HG03354 (cell line): ENCODE results near the gene DCTN5.
A peak's percentile ranks its signal among the peaks of the same experiment; 100 is the strongest.
"Not testable (repeated sequence)": the region's sequence is repeated elsewhere in the genome, so short reads cannot be mapped to it uniquely, and the experiment has no call there.

Experiments used
- ATAC-seq: cut with Tn5 transposase; IDR thresholded peaks from one replicate; pipeline ENCODE4 v1.9.1; 2021; ENCODE audit warnings: mild to moderate bottlenecking; ENCODE audit not compliant: unreplicated experiment, poor library complexity, severe bottlenecking

Gene DCTN5

DNA sequence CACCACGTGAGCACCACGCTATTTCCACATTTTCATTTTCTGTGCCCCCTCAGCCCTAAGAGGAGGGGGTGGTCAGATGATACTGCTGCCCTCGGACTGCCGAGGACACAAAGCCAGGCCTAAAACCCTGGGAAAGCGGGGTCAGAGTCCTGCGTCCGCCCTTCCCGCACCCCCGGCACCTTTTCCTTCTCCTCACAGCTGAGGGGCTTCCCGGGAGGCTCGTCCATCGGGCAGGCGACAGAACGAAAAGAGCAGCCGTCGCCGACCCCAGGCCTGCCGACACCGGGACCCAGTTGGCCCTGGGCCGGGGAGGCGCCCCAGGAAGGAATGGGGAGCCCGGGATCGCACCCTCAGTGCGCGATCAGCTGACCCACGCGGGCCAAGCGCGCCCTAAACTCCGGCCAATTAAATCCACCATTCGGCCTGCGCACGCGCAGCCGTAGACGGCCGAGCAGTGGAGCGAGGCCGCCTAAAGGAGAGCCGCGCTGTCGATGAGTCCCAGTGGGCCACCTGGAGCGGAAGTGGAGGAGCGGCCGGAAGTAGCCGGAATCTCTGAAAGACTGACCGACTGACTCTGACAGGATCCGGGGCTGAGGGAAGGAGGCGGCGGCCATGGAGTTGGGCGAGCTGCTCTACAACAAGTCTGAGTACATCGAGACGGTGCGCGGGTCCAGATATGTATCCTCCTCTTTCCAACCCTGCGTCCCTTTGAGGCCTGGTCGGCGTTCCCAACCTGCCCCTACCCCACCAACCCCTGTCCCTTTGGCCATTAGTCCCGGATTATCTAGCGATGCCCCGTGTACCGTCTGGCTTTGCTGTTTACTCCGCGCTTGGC, at the start of gene DCTN5, which contains the start of gene PALB2:
DCTN5 (plus strand) TSS at position 536 of the 835 bp plus-strand sequence; CDS start at position 613, 77 bp downstream.
PALB2 (minus strand) TSS at position 380 of the 835 bp plus-strand sequence; CDS start at position 227, 153 bp downstream.
- peak; percentile 96 for ATAC-seq

DNA sequence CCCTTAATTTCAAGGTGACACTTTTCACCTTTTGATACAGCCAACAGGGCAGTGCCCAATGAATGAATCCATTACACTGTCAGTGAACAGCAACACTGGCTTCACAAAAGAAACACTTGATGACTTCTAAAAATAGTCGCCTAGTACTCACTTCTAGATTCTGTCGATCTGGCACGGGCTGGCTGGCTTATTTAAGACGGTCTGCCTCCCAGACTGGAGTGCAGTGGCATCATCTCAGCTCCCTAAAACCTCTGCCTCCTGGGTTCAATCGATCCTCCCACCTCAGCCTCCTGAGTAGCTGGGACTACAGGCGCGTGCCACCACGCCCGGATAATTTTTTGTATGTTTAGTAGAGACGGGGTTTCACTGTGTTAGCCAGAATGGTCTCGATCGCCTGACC, 47.1 kb upstream of the DCTN5 start:
- no peak for ATAC-seq

DNA sequence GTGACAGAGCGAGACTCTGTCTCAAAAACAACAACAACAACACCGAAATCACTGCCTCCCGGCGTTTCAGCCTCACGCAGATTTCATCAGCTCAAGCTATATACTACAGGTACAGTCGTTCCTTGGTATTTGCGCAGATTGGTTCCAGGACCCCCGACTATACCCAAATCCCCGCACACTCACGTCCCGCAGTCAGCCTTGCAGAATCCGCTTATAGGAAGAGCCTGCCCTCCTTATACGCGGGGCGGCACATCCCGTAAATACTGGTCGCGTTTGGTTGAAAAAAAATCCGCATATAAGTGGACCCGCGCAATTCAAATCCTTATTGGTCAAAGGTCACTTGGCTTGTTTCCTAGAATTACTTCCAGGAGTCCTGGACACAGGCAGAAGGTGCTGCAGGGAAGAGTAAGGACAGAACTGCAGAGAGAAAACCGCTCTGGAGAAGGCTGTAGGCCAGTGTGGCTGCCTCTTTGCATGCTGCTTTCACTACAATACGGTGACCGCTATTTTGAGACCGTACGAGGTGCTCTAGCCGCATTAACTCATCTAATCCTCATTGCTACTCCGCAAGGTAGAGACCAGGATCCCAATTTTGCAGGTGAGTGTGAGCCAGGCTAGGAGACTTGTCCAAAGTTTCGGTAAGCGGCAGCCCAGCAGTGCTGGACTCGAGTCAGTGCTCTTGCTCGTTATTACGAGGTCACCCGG, 45.9 kb upstream of the DCTN5 start:
- ATAC-seq, result peak; percentile 16

DNA sequence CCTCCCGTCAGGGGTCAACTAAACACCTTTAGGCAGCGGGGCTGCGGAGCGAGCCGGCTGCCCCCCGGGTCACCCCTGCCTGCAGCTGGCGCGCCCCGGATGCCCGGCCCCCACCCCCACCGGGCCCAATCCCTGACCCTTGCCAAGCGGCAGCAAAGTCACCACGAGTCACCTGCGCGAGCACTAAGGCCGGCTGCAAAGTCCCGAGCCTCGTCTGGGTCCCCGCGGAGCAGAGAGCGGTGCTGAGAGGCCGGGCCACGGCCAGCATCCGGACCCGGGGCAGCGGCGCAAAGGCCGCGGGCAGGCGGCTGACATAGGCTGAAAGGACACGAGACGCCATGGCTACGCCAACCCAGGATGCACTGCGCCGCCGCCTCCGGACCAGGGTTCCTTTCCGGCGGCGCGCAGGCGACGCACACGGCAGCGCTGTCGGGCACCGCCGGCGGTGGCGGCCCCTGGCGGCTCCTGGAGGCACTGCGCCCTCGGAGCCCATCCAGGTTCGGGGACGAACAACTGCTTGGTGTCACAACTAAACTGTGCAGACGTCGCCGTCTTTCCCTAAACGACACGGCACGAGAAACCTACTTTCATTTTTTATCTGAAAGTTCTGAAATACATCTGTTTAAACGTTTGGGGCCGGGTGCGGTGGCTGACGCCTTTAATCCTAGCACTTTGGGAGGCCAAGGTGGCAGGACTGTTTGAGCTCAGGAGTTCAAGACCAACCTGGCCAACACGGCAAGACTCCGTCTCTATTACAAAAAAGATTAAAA, 45.1 kb upstream of the DCTN5 start, which contains the start of gene NDUFAB1:
NDUFAB1 (minus strand) TSS at position 366 of the 770 bp plus-strand sequence; CDS start at position 340, 26 bp downstream.
- peak; percentile 93 for ATAC-seq

DNA sequence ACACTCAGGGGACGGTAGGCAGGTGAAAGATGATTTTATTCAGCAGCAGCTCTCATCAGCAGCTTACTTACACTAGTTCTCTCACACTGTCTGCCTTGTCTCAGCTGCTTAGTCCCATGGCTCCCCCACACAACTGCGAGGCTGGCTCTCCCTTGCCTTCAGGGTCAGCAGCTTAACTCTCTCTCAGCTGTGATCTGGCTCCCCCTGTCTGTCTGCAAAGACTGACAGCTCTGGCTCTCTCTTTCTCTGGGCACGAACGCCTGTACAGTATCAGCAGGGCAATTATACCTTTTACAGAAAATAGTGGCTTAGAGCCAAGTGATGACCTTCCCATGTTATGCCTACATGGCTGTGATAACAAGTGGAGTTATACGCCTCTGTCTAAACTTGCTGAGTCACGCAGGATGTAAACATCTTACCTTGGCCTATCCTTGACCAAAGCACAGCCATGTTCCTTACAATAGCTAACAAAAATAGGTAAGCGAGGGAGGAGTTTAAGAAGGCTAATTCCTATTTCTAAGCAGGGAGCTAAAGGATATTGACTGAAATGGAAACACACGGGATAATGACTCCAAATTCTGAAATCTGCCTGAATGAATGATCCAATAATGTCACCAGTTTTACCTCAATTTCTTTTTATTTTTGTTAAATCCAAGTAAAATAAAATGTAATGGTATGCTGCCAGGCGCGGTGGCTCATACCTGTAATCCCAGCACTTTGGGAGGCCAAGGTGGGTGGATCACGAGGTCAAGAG, 44.1 kb upstream of the DCTN5 start:
- no peak for ATAC-seq

DNA sequence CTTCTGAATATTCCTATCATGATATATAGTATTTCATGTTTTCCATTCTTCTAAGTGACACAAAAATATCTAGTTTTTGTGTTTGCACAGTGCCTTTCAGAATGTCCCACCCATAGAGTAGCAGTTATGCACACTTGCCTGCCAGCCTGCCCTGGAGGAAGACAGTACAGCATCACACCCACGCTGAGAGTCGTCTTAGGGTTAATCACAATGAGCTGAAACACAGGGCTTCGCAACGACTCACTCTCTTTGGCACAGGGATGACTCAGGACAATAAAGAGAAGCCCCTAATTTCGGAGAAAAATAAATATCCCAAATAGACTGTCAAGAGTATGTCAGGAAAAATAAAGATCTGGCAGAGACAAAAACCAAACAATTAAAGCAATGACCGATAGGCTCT, 33.5 kb upstream of the DCTN5 start:
- no peak for ATAC-seq

DNA sequence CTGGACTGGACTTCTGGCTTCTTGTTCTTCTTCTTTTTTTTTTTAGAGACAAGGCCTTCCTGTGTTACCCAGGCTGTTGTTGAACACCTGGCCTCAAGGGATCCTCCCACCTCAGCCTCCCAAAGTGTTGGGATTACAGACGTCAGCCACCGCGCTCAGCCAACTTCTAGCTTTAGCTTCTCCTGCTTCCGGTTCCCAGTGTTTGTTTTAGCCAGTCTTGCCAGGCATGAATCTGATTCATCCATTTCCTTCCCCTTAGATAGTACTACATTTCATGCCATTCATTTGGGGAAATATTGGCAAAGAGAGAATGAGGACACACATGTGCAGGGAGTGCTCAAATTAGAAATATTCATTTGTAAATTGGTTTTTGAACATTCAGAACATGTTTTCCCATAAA, 33.1 kb upstream of the DCTN5 start:
- no peak for ATAC-seq

DNA sequence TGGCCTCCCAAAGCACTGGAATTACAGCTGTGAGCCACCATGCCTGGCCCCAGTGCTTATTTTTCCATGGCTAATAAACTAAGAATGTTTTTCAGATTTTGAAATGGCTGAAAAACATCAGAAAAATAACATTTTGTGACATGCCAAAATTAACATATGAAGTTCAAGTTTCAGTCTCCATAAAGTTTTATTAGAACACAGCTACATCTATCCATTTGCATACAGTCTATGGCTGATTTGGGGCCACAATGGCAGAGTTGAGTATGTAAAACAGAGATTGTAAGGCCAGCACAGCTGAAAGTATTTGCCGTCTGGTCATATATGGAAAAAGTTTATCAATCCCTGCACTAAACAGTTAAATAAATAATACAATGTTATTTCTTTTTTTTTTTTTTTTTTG, 31.3 kb upstream of the DCTN5 start:
- no peak for ATAC-seq

DNA sequence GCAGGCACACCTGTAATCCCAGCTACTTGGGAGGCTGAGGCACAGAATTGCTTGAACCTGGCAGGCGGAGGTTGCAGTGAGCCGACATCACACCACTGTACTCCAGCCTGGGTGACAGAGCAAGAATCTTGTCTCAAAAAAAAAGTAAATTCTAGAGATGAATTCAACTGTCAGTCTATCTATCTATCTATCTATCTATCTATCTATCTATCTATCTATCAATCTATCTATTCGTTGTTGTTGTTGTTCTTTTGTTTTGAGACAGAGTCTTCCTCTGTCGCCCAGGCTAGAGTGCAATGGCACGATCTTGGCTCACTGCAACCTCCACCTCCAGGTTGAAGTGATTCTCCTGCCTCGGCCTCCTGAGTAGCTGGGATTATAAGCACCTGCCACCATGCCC, 30.4 kb upstream of the DCTN5 start:
- ATAC-seq, result not testable (repeated sequence)

DNA sequence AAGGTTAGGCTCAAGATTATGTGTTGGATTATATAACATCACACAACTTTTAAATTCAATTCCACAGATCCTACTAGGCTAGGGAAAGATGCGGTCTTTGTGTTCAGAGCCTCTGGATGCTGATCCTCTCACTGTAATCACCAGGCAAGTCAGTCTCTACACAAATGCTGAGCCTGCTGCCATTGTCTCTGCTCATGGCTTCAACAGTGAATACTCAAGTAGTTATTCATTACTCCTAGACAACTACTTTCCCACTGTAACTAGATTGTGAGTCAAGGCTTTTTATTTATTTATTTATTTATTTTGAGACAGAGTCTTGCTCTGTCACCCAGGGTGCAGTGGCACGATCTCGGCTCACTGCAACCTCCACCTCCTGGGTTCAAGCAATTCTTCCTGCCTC, 29.3 kb upstream of the DCTN5 start:
- ATAC-seq, result no peak

DNA sequence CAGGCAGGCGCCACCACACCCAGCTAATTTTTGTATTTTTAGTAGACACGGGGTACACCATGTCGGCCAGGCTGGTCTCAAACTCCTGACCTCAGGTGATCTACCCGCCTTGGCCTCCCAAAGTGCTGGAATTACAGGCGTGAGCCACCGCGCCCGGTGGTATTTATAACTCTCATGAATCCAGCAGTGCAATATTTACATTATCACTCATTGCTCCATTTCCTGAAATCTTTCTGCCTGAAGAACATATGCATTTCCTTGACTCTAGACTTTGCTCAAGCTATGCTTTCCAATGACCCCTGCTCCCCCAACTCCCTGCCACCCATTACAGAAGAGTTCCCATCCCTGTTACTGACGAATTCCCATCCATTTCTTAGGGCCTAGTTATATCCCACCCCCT, 25.5 kb upstream of the DCTN5 start:
- ATAC-seq, result no peak

DNA sequence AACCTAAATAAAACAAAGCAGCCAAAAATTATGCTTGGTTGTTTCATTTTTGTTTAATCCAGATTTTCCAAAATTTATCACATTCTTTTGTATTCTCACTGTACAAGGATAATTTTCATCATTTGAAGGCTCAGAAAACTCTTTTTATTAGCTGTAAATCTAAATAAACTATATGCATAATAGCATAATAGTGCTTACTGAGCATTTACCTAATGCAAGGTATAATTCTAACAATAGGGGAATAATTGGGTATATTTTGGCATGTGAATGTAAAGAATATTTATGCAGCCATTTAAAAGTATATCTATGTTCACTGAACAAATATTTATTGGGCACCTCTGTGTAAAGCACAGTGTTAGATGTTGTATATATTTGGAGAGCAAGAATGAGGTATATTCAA, 17.2 kb upstream of the DCTN5 start:
- no peak for ATAC-seq

DNA sequence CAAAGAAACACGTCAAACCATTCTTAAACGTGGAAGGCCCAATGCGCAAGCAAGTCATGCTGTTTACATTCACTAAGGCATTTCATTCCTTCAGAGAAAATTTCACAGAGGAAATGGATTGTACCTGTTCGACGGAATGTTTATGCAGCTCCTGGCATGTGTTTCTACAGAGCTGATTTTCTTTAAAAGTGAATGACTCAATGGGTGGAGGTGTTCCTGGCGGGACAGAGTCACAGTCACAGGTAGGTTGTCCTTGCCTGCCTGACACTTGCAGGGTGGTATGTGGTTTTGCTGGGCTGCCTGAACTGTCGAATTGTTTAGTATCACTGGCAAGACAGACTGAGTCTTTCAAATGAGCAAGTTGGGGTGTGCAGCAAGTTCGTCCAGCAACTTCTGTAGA, 11.8 kb upstream of the DCTN5 start:
- ATAC-seq, result no peak

DNA sequence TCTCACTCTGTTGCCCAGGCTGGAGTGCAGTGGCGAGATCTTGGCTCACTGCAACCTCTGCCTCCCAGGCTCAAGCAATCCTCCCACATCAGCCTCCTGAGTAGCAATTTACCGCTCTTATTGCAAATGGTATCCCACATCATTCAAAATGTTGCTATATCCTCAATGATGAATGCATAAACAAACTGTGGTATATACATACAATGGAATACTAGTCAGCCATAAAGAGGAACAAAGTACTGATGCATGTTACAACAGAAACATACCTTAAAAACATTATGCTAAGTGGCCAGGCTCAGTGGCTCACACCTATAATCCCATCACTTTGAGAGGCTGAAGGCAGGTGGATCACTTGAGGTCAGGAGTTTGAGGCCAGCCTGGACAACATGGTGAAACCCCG, 9.4 kb upstream of the DCTN5 start:
- ATAC-seq, result not testable (repeated sequence)

DNA sequence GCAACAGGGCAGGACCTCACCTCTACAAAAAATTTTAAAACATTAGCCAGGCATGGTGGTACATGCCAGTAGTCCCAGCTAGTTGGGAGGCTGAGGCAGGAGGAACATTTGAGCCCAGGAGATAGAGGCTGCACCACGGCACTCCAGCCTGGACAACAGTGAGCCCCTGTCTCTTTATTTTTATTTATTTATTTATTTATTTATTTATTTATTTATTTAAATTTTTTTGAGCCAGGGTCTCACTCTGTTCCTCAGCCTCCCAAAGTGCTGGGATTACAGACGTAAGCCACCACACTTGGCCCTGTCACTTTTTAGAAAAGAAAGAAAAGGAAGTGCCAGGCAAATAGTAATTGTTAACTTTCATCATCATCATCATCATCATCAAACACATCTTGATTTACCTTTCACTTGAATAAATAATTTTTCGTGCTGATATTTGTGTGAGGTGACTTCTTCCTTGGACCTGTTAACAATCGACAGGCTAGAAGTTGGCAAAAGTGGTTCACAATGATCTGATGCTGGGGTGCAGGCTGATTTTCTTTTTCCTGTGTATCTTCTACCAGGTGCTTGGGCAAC, 6.7 kb upstream of the DCTN5 start:
- no peak for ATAC-seq

DNA sequence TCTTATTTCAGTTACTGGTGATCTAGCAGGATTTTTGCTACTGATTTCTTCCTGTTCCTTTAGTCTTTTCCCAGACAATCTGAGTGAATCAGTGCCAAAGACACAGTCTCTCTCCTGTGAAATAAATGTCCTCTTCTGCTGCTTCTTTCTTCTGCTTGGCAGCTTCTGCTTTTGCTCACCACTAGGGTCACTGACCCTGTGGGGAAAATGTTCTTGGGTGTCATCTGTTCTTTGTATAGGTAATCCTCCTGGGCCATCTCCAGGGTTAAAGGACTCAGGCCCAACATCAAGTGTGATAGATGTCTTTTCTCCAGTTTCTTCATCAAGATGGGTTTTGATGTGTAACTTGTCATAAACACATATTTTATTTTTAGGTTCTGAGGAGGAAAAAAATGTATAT, 5.3 kb upstream of the DCTN5 start:
- ATAC-seq, result no peak

DNA sequence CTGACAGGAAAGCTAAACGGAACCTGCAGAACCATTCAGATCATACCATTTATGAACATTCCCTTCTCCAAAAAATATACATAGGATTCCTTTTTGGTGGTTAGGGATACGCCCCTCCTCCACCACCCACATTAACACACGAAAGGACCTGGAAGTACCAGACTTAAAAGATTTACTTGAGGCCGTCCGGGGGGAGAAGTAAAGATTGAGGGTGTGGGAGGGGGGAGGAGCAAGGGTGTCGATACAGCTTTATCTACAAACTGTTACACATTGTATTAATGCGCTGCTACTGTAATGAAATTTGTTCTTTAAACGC, 693 bp upstream of the DCTN5 start:
- peak; percentile 19 for ATAC-seq

DNA sequence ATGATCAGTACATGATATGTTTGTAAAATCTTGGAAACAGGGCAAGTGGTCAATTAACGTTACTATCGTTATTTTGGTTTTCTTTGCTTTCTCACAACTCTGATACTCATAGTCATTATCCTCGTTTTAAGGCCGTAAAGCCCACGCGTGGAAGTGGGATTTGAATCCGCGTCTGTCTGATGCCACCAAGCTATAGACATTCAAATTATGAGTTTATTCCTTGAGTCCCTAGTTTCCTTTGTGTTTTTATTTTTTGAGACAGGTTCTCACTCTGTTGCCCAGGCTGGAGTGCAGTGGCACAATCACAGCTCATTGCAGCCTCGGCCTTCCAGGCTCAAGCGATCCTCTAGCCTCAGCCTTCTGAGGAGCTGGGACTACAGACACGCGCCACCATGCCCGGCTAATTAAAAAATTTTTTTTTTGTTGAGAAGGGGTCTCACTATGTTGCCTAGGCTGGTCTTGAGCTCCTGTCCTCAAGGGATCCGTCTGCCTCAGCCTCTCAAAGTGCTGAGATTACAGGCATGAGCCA, 1.0 kb downstream of the DCTN5 start:
- no peak for ATAC-seq
